PFSK-1 (cell line): Measurements from ENCODE around the gene MRPL3.

Source experiments
- FOXP2 ChIP-seq: optimal IDR thresholded peaks from 2 replicates; pipeline ENCODE3; 2011; ENCODE audit warnings: borderline replicate concordance, control low read depth, inconsistent platforms; ENCODE audit not compliant: insufficient read depth; ENCODE audit errors: extremely low read length, extremely low read depth
- POLR2AphosphoS5 ChIP-seq: IDR thresholded peaks from 2 replicates; pipeline ENCODE4 v1.6.1; 2012; ENCODE audit warnings: low read depth, mild to moderate bottlenecking, control low read depth, low read length, moderate library complexity
- SIN3A ChIP-seq: IDR thresholded peaks from 2 replicates; pipeline ENCODE4 v1.6.1; 2012; ENCODE audit warnings: mild to moderate bottlenecking, low read length, moderate library complexity, borderline replicate concordance; ENCODE audit not compliant: insufficient read depth
- TAF1 ChIP-seq: IDR thresholded peaks from 2 replicates; pipeline ENCODE4 v1.6.1; 2012; ENCODE audit warnings: low read length, control low read depth, borderline replicate concordance; ENCODE audit not compliant: insufficient read depth
- TF ChIP-seq, protein P1 (sequence below), 2 experiments: IDR thresholded peaks; 2 replicates each; pipeline versions ENCODE4 v1.6.1 to v1.8.0; 2011 to 2012; ENCODE audit warnings: low read depth in 2 of 2, low read length in 2 of 2, control low read depth in 1 of 2, inconsistent platforms in 1 of 2, mild to moderate bottlenecking in 1 of 2, moderate library complexity in 1 of 2; ENCODE audit not compliant: insufficient read depth in 1 of 2

MRPL3 gene

DNA sequence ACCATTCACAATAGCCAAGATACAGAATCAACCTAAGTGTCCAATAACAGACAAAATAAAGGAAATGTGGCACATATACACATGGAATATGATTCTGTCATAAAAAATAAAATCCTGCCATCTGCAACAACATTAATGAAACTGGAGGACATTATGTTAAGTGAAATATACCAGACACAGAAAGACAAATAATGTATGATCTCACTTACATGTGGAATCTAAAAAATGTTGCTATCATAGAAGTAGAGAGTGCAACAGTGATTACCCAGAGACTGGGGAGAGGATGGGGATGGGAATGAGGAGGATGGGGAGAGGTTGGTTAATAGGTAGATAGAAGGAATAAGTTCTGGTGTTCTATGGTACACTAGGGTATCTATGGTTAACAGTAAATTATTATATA is 28.7 kb downstream of the MRPL3 start:
- TF ChIP-seq, protein P1, sequence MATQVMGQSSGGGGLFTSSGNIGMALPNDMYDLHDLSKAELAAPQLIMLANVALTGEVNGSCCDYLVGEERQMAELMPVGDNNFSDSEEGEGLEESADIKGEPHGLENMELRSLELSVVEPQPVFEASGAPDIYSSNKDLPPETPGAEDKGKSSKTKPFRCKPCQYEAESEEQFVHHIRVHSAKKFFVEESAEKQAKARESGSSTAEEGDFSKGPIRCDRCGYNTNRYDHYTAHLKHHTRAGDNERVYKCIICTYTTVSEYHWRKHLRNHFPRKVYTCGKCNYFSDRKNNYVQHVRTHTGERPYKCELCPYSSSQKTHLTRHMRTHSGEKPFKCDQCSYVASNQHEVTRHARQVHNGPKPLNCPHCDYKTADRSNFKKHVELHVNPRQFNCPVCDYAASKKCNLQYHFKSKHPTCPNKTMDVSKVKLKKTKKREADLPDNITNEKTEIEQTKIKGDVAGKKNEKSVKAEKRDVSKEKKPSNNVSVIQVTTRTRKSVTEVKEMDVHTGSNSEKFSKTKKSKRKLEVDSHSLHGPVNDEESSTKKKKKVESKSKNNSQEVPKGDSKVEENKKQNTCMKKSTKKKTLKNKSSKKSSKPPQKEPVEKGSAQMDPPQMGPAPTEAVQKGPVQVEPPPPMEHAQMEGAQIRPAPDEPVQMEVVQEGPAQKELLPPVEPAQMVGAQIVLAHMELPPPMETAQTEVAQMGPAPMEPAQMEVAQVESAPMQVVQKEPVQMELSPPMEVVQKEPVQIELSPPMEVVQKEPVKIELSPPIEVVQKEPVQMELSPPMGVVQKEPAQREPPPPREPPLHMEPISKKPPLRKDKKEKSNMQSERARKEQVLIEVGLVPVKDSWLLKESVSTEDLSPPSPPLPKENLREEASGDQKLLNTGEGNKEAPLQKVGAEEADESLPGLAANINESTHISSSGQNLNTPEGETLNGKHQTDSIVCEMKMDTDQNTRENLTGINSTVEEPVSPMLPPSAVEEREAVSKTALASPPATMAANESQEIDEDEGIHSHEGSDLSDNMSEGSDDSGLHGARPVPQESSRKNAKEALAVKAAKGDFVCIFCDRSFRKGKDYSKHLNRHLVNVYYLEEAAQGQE (IDR thresholded peaks at IDR 0.05; ENCODE audit: insufficient read depth in 1 of 2, low read depth in 2 of 2, low read length in 2 of 2) = no peak
- TF ChIP-seq POLR2AphosphoS5 = no peak
- TF ChIP-seq FOXP2 = no peak
- TF ChIP-seq SIN3A = no peak
- no peak for TF ChIP-seq TAF1

DNA sequence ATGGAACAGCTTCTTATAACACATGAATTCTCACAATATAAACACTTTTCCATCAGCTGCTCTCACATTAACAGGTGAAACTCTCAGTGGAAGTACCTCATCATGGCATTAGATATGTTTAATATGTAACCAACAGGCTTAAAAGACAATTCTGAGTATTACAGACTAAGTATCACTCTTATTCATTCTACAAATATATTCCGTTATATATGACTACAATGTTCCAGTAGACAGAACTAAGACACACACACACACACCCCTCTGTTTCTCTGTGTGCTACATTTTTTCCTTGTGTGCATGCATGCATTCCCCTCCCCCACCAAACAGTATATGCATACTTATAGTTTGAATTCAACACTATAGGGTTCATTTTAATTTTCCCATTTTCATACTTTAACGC is 32.4 kb downstream of the MRPL3 start:
- TF ChIP-seq SIN3A (no peak), FOXP2 (no peak), TAF1 (no peak), POLR2AphosphoS5 (no peak)
- TF ChIP-seq, protein P1 (IDR thresholded peaks at IDR 0.05; ENCODE audit: insufficient read depth in 1 of 2, low read depth in 2 of 2, low read length in 2 of 2) = no peak

DNA sequence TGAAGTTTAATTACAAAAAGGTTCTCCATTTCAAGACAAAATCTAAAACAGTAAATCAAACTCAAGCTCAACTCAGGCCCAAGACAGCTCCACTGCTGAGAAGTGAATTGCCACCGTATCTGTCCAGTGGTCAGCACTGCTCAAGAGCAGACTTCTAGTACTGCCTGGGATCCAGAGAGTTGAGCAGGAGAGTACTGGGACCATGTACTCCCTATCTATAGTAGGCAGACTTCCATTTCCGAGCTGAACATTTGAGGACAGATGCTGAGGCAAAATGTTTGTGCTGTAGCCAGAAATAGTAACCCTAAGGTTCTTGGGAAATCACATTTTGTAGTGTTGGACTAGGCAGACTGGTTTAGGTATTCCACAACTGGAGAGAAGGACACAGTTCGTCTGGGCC is 44.1 kb downstream of the MRPL3 start:
- TF ChIP-seq FOXP2 (no peak), SIN3A (no peak), TAF1 (no peak), POLR2AphosphoS5 (no peak)
- TF ChIP-seq, protein P1 (IDR thresholded peaks at IDR 0.05; ENCODE audit: insufficient read depth in 1 of 2, low read depth in 2 of 2, low read length in 2 of 2) = no peak

DNA sequence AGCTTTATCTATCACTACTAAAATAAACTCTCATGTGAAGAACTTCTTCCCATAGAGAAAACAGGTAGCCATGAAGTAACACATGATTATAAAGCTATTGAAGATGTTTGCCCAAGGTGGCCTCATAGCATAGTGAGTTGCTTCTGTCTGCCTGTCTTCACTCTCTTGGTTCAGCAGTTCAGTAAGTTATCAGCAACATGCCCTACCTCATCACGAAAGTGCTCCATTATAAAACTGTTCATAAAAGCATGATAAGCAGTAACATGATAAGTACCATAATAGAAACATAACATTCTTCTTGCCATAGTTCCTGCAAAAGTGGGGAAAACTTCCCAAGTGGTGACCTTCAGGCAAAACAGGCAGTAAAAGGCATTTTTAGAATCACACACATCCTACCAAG is 45.6 kb downstream of the MRPL3 start:
- TF ChIP-seq POLR2AphosphoS5 (no peak), TAF1 (no peak), FOXP2 (no peak), SIN3A (no peak)
- TF ChIP-seq, protein P1 (IDR thresholded peaks at IDR 0.05; ENCODE audit: insufficient read depth in 1 of 2, low read depth in 2 of 2, low read length in 2 of 2) = no peak

DNA sequence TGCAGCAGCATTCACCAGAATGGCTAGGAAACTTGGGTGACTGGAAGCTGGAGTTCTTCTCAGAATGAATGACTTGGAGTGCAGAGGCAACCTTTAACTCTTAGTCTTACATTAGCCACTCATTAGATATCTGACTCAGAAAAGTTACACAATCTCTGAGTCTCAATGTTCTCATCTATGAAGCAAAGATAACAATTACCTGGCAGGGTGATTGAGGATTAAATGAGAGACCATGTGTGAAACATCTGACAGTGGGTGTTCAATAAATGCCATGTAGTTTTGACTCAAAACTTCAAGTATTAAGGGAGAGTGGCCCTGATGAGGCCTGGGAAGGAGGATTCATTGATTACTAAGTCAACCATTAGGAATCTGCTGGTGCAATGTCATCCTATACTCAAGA is 48.3 kb downstream of the MRPL3 start:
- TF ChIP-seq TAF1 (no peak), SIN3A (no peak), FOXP2 (no peak), POLR2AphosphoS5 (no peak)
- TF ChIP-seq, protein P1 (IDR thresholded peaks at IDR 0.05; ENCODE audit: insufficient read depth in 1 of 2, low read depth in 2 of 2, low read length in 2 of 2) = no peak
